Adipocyte (in vitro differentiated cells): ENCODE measurements around the gene RANBP10.

Experiments
- DNase-seq: peaks from one replicate; pipeline ENCODE4 v3.0.0-alpha.2; 2015; ENCODE audit warnings: low read depth
- H3K27me3 ChIP-seq: replicated peaks from 2 replicates; pipeline ENCODE4 v1.7.0; 2013; ENCODE audit warnings: mild to moderate bottlenecking, low read length, moderate library complexity; ENCODE audit not compliant: control insufficient read depth, insufficient read depth
- H3K36me3 ChIP-seq: 2 replicates; pipeline ENCODE4 v1.7.0; 2013; ENCODE audit warnings: low read length, mild to moderate bottlenecking, moderate library complexity; ENCODE audit not compliant: control insufficient read depth, insufficient read depth, severe bottlenecking
- H3K4me1 ChIP-seq: 2 replicates; pipeline ENCODE4 v1.7.0; 2013; ENCODE audit warnings: mild to moderate bottlenecking, low read length, moderate library complexity; ENCODE audit not compliant: control insufficient read depth, insufficient read depth
- H3K4me3 ChIP-seq: 2 replicates; pipeline ENCODE4 v1.7.0; 2013; ENCODE audit warnings: mild to moderate bottlenecking, low read length, moderate library complexity
- H3K9ac ChIP-seq: 2 replicates; pipeline ENCODE4 v1.7.0; 2013; ENCODE audit warnings: mild to moderate bottlenecking, low read length, moderate library complexity
- H3K9me3 ChIP-seq: 2 replicates; pipeline ENCODE4 v1.7.0; 2013; ENCODE audit warnings: mild to moderate bottlenecking, low read length, moderate library complexity; ENCODE audit not compliant: control insufficient read depth

The RANBP10 gene

DNA sequence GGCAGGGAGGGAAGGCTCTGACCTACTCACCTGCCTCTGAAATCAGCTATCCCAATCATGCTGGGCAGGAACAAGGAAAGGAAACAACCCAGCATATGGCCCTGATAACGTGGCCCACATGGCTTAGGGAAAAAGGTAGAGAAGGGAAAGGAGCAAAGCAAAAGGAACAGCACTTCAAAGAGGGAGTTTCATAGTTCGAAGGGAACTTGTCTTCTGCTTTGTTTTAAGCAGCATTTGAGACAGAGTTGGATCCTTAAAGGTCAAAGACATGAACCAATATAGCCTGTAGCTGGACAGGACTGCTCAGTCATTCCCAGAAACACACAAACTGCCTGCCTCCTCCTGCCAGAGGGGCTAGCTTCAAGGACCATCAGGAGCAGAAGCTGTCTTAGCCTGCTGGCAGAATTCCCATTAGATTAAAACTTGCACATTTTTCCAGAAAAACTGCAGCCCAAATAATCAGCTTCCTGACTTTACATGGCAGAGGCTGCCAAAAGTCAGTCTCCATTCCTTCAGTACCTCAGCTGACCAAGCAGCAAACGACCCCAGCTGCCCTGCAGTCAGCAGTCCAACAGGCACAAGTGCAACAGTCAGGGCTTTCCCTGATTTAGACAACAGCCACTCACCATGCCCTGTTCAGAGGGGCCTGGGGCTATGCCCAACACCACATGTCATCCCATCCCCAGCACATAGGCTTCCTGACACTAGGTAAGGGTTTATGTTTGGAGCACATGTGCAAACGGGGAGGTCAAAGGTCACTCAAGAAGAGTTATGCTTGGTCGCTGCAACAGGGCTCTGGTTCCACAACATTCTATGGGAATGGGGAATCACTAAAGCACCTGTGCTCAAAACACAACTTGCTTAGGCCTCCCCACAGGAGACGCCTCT is 32.5 kb downstream of the RANBP10 start:
- no peak overlapping the region for H3K4me3 ChIP-seq
- no peaks in the 10 kb centered on the region for H3K9me3 ChIP-seq
- H3K27me3 ChIP-seq: no peaks in the 10 kb centered on the region
- H3K36me3 ChIP-seq: no peaks in the 10 kb centered on the region
- H3K4me1 ChIP-seq: peaks cover 13% of the 10 kb centered on the region
- no peak for DNase-seq
- no peak overlapping the region for H3K9ac ChIP-seq

DNA sequence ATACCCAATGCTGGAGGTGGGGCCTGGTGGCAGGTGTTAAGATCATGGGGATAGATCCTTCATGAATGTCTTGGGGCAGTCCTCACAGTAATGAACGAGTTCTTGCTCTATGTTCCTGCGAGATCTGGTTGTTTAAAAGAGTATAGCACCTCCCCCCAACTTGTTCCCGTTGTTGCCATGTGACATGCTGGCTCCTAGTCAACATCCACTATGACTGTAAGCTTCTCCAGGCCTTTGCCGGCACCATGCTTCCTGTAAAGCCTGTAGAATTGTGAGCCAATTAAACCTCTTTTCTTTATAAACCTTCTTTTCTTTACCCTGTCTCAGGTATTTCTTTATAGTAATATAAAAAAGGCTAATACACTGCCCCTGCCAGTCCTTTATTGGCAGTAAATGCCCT is 33.3 kb downstream of the RANBP10 start:
- no peaks in the 10 kb centered on the region for H3K9me3 ChIP-seq
- H3K27me3 ChIP-seq: no peaks in the 10 kb centered on the region
- H3K9ac ChIP-seq: no peak overlapping the region
- H3K4me1 ChIP-seq: peaks cover 13% of the 10 kb centered on the region
- no peak overlapping the region for H3K4me3 ChIP-seq
- no peak for DNase-seq
- no peaks in the 10 kb centered on the region for H3K36me3 ChIP-seq

DNA sequence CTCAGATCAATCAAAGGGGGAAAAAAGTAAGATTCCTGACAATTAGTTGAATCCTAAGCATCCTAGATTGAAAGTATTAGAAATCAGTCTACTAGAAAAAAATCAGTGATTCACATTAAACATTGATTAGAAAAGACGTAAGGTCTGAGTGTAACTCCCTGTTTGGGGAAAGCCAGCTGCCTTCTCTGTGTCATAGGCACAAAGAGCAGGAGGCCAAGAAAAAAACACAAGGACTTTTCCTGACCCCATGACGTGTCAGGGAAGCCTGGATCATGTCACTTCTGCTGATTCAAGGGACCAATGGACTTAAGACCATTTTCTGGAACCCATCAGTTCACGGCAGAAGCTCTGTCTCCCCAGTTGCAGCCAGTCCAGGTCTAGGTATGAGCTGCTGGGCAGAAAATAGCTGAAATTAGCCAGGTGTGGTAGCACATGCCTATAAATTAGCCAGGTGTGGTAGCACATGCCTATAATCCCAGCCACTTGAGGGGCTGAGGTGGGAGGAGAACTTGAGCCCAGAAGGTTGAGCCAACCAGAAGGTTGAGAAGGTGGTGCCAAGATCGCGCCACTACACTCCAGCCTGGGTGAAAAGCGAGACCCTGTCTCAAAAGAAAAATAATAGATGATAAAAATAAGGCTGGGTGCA is 35.9 kb downstream of the RANBP10 start:
- no peaks in the 10 kb centered on the region for H3K27me3 ChIP-seq
- H3K4me1 ChIP-seq: peaks cover 13% of the 10 kb centered on the region
- H3K9ac ChIP-seq: no peak overlapping the region
- H3K9me3 ChIP-seq: no peaks in the 10 kb centered on the region
- H3K36me3 ChIP-seq: peaks cover 3% of the 10 kb centered on the region
- no peak for DNase-seq
- no peak overlapping the region for H3K4me3 ChIP-seq

DNA sequence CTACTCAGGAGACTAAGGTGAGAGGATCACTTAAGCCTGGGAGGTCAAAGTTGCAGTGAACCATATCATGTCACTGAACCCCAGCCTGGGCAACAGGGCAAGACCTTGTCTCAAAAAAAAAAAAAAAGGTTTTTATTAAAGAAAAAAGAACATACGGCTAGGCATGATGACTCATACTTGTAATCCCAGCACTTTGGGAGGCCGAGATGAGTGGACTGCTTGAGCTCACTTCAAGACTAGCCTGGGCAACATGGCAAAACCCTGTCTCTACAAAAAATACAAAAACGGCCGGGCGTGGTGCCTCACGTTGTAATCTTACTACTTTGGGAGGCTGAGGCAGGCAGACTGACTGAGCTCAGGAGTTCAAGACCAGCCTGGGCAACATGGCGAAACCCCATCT is 38.4 kb downstream of the RANBP10 start:
- no peak overlapping the region for H3K4me3 ChIP-seq
- peaks cover 3% of the 10 kb centered on the region for H3K36me3 ChIP-seq
- no peaks in the 10 kb centered on the region for H3K27me3 ChIP-seq
- no peaks in the 10 kb centered on the region for H3K4me1 ChIP-seq
- no peaks in the 10 kb centered on the region for H3K9me3 ChIP-seq
- DNase-seq: peak; percentile 66
- H3K9ac ChIP-seq: no peak overlapping the region

DNA sequence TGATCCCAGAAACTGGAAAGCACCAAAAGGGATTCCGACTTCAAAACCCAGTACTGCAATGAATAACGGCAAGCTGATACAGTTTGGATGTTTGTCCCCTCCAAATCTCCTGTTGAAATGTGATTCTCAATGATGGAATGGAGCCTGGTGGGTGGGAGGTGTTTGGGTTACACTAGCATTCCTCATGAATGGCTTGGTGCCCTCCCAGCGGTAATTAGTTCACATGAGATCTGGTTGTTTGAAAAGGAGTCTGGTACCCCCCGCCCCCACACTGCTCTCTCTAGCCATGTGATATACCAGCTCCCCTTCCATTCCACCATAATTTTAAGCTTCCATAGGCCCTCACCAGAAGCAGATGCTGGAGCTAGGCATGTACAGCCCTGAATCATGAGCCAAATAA is 40.1 kb downstream of the RANBP10 start:
- Histone ChIP-seq H3K27me3 (no peaks in the 10 kb centered on the region), H3K4me1 (no peaks in the 10 kb centered on the region), H3K4me3 (no peak overlapping the region), H3K9me3 (no peaks in the 10 kb centered on the region), H3K36me3 (peaks cover 3% of the 10 kb centered on the region), H3K9ac (no peak overlapping the region)
- no peak for DNase-seq

DNA sequence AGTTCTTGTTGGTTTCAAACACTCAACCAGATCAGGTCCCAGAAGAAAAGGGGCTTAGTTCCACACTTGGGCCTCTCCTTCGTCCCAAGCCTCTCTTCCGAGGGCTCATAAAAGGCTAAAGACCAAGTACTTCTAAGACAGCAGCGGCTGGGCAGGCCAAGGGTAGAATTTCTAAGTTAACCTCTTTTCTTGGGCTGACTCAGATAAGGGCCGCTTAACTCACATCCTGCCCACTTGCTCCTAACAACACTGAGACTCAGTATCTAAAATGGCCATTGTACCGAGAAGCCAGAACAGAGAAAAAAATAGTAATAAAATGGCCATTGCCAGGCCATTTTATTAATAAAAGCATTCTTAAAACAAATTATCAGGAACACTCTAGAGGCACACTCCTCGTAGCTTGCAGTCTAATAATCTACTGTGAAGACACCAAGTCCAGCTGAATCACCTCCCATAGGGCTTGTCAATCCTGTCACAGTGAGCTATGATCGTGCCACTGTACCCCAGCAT is 42.1 kb downstream of the RANBP10 start:
- no peak for DNase-seq
- Histone ChIP-seq H3K4me1 (no peaks in the 10 kb centered on the region), H3K9ac (no peak overlapping the region), H3K4me3 (no peak overlapping the region), H3K36me3 (peaks cover 3% of the 10 kb centered on the region), H3K9me3 (no peaks in the 10 kb centered on the region), H3K27me3 (no peaks in the 10 kb centered on the region)

DNA sequence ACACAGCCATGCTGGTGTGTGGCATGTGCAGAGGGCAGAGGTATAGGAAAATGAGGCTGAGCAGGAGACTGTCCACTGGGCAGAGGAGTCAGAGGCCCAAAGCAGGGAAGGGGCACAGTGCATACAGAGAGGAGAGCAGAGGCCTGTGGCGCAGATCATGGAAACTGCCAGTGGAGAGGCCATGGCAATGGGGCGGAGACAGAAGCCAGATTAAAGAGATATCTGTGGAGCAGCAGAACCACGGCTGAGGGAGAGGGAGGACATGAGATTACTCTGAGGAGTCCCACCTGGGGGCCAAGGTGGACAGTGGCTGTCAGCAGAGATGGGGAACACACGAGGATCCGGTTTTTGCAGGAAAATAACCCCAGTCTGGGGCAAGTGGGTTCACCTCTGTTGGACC is 43.3 kb downstream of the RANBP10 start:
- H3K27me3 ChIP-seq: no peaks in the 10 kb centered on the region
- no peaks in the 10 kb centered on the region for H3K9me3 ChIP-seq
- DNase-seq: no peak
- H3K4me1 ChIP-seq: no peaks in the 10 kb centered on the region
- H3K9ac ChIP-seq: no peak overlapping the region
- peaks cover 7% of the 10 kb centered on the region for H3K36me3 ChIP-seq
- no peak overlapping the region for H3K4me3 ChIP-seq

DNA sequence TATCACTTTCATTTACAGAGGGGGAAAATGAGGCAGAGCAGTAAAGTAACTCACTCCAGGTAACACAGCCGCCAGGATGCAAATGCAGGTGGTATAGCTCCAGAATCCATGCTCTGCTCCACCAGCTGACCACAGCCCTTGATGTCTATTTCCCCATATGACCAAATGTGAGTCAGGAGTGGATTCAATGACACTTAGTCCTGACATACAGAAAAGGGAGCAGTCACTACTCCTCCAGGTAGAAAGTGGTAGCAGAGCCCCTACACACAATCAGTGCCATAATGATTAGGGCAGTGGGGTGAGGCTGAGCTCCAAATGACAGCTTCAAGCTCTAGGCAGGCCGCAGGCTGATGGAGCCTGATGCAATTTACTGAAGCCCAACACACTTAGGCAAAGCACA is 44.0 kb downstream of the RANBP10 start:
- H3K4me1 ChIP-seq: no peaks in the 10 kb centered on the region
- no peaks in the 10 kb centered on the region for H3K27me3 ChIP-seq
- no peak for DNase-seq
- no peak overlapping the region for H3K9ac ChIP-seq
- H3K9me3 ChIP-seq: no peaks in the 10 kb centered on the region
- peaks cover 7% of the 10 kb centered on the region for H3K36me3 ChIP-seq
- H3K4me3 ChIP-seq: no peak overlapping the region

DNA sequence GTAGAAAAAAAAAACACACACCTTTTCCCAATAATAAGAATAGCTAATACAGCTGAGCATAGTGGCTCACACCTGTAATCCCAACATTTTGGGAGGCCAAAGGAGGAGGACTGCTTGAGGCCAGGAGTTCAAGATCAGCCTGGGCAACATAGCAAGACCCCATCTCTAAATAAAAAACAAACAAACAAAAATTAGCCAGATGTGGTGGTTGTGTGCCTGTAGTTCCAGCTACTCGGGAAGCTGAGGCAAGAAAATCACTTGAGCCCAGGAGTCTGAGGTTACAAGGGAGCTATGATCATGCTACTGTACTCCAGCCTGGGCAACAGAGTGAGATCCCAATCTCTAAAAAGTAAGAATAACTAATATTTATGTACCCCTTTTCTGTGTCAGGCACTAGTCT is 44.4 kb downstream of the RANBP10 start:
- H3K4me3 ChIP-seq: no peak overlapping the region
- H3K9me3 ChIP-seq: no peaks in the 10 kb centered on the region
- DNase-seq: no peak
- peaks cover 7% of the 10 kb centered on the region for H3K36me3 ChIP-seq
- no peaks in the 10 kb centered on the region for H3K27me3 ChIP-seq
- no peaks in the 10 kb centered on the region for H3K4me1 ChIP-seq
- no peak overlapping the region for H3K9ac ChIP-seq

DNA sequence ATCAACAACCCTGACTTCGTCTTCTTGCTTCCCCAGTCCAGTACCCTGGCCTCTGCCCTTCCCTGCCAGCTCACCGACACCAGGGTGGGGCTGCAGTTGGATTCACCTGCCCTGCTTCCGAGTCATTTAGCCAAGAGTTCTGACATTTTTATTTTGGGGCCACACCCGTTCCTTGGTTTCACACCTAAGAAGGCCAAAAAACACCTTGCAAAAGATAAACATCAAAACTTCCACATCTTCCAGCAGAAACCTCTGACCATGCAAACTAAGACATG is 45.5 kb downstream of the RANBP10 start:
- Histone ChIP-seq H3K9me3 (no peaks in the 10 kb centered on the region), H3K9ac (no peak overlapping the region), H3K27me3 (no peaks in the 10 kb centered on the region), H3K4me3 (no peak overlapping the region), H3K4me1 (no peaks in the 10 kb centered on the region), H3K36me3 (peaks cover 4% of the 10 kb centered on the region)
- no peak for DNase-seq

DNA sequence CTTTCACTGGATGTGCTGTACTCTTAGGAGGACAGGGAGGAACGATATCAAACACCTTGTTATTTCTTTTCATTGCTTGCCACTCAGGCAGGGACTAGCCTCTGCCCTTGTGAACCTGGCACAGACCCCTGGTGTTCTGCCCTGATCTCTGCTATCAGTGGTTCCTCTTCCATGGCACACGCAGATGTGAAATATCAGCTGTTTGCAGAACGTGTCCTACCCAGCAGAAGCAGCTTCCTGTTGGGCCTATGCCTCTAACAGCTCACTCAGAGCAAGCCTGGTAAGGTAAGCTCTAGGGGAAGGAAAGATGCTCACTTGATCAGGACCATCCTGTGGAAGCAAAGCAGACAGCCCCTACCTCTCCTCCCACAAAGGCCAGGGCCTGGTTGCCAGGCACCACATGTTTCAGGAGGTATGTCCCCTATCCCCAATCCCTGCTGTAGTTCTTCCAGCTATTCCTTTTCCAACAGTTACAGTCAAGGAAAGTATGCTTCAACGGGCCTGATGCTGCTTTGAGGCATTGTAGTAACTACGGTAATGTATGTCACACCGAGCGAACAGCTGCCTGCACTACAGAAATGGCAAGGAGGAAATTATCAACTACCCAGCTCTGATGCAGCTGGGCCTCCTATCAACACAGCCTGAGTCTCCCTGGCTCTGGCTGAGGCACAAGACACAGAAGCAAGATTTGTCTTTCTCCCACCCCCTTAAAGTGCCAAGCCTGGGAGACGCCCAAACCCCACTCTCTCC is 46.0 kb downstream of the RANBP10 start:
- no peaks in the 10 kb centered on the region for H3K4me1 ChIP-seq
- no peaks in the 10 kb centered on the region for H3K27me3 ChIP-seq
- no peak overlapping the region for H3K4me3 ChIP-seq
- no peak overlapping the region for H3K9ac ChIP-seq
- H3K36me3 ChIP-seq: peaks cover 4% of the 10 kb centered on the region
- H3K9me3 ChIP-seq: no peaks in the 10 kb centered on the region
- no peak for DNase-seq
